Measurements from ENCODE around the gene TMEM222.
"Not testable (repeated sequence)": the region's sequence is repeated elsewhere in the genome, so short reads cannot be mapped to it uniquely, and the experiment has no call there.

TMEM222 gene

GRCh38 chr1:27380224-27380623 is 58.3 kb downstream of the TMEM222 start:
- Mint-ChIP-seq H3K9me3 (no peaks in the 10 kb centered on the region), H3K4me3 (no peak overlapping the region), H3K27ac (no peak overlapping the region), H3K4me1 (peaks cover 14 to 18% of the 10 kb centered on the region in 2 donors), H3K27me3 (peaks cover 0 to 8% of the 10 kb centered on the region in 2 donors), H3K36me3 (no peaks in the 10 kb centered on the region)
- no peak for DNase-seq
- ATAC-seq (replicated peaks) = no peak

DNA sequence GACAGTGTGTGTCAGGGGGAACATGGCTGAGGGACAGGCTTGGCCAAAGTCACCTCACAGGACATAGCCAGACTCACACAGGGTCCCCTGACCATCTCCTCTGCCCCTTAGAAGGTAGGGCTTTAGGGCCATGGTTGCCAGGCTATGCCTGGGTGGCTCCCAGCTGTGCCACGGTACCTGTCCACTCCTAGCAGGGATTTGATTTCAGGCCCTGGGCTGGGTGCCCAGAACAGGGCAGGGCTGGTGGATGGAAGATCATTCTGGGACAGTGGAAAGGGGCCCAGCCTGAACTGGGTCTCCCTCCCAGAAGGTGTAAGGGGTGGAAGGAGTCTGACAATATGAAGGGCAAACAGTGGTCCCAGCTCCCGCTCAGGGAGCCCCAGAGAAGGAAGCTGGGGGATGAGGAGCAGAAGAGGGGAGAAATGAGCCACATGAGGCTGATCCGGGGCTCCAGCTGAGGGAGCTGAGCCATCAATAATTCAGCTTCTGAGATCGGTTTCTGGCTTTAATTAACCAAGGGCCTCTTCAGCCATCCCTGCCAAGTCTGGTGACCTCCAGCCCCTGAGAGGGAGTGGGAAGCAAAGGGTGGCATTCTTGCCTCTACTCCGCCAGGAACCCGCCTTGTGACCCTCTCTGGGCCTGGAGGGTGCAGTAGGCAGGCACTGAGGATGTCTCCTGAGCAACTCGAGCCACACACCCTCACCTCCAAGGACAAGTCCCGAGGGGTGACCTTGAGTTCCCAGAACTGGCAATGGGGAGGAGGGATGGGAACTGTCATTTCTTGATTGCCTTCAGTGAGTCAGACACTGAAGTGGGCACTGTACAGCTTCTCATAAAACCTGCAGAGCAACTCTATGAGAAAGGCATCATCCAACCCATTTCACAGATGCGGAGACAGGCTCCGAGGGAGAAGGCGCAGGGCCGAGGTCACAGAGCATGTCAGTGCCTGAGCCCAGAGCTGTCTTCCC is 59.1 kb downstream of the TMEM222 start:
- peaks cover 0 to 8% of the 10 kb centered on the region in 2 donors for H3K27me3 Mint-ChIP-seq
- no peak overlapping the region for H3K4me3 Mint-ChIP-seq
- H3K27ac Mint-ChIP-seq = no peak overlapping the region
- no peaks in the 10 kb centered on the region for H3K9me3 Mint-ChIP-seq
- peaks cover 14 to 15% of the 10 kb centered on the region in 2 donors for H3K4me1 Mint-ChIP-seq
- ATAC-seq (replicated peaks) (no peak), DNase-seq (no peak)
- H3K36me3 Mint-ChIP-seq = no peaks in the 10 kb centered on the region

DNA sequence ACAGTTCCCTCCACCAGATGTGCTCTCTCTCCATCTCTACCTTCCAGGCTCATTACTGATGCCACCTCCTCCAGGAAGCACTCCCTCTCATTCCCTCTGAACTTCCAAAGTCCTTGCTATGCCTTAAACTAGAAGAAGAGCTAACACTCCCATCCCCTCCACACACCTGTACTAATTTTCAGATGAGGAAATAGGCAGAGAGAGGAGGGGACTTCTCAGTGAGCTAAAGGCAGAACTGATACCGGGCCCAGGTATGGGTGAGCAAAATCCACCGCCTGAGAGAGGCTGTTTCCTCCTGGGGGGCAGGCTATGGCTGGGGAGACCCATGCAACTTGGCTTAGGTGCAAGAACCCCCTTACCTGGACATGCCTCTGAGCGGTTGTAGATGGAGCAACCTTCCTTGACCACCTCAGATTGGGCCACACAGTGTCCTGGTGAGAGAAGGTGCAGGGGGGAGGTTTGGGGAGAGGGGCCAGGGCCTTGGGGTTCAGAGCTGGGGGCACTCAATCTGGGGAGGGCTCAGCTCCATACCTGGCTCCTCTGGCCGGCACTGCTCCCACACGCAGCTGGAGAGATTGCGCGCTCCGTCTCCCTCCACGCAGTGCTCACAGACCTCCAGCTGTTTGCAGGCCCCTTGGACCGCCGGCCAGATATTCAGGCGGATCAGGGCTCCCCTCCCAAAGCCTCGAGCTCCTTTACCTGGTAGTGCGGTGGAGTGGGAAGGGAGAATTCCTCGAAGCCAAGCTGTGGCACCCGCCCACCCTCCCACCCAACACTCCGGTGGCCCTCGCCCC is 60.2 kb downstream of the TMEM222 start:
- ATAC-seq (replicated peaks) (peak; percentile 73 to 82), DNase-seq (no peak)
- H3K4me3 Mint-ChIP-seq = no peak overlapping the region
- peaks cover 14 to 15% of the 10 kb centered on the region in 2 donors for H3K4me1 Mint-ChIP-seq
- H3K36me3 Mint-ChIP-seq = no peaks in the 10 kb centered on the region
- no peaks in the 10 kb centered on the region for H3K9me3 Mint-ChIP-seq
- H3K27me3 Mint-ChIP-seq = peaks cover 0 to 8% of the 10 kb centered on the region in 2 donors
- H3K27ac Mint-ChIP-seq = peak overlapping the region; percentile 84

- Mint-ChIP-seq H3K4me3 (no peak within 1 kb of the TSS), H3K36me3 (no peaks in the 10 kb centered on the region), H3K27ac (no peak within 1 kb of the TSS), H3K27me3 (peaks cover 0 to 8% of the 10 kb centered on the region in 2 donors), H3K4me1 (peaks cover 14 to 15% of the 10 kb centered on the region in 2 donors), H3K9me3 (no peaks in the 10 kb centered on the region)
- peak; percentile 50 to 62 for ATAC-seq (replicated peaks)
- no peak for DNase-seq
Observed at GRCh38 chr1:27383039-27383605, 61.2 kb downstream of the TMEM222 start, which contains the start of gene CD164L2. CD164L2 (minus strand) TSS chr1:27383333; CDS start chr1:27383239, 94 bp downstream.

GRCh38 chr1:27383661-27384060 is 61.7 kb downstream of the TMEM222 start:
- Mint-ChIP-seq H3K27me3 (peaks cover 3 to 8% of the 10 kb centered on the region in 2 donors), H3K4me3 (no peak overlapping the region), H3K36me3 (no peaks in the 10 kb centered on the region), H3K27ac (no peak overlapping the region), H3K9me3 (no peaks in the 10 kb centered on the region), H3K4me1 (peaks cover 18% of the 10 kb centered on the region in 2 donors)
- DNase-seq (no peak), ATAC-seq (replicated peaks) (no peak)

- H3K27ac Mint-ChIP-seq; H3K36me3 Mint-ChIP-seq; H3K9me3 Mint-ChIP-seq; H3K27me3 Mint-ChIP-seq; ATAC-seq (replicated peaks); H3K4me3 Mint-ChIP-seq; DNase-seq: not testable (repeated sequence)
- H3K4me1 Mint-ChIP-seq = peaks cover 19 to 20% of the 10 kb centered on the region in 2 donors
Observed at GRCh38 chr1:27384797-27385196, 62.8 kb downstream of the TMEM222 start.

Measured in stimulated activated naive B cell treated with anti-CD40 and anti-IgM and Interleukin-4, amounts not matched to agents 10 μg/mL and 1 μg/mL and 100 μg/mL, for 72 hours (primary cell).